ENCODE data around the gene DEFB108B.
"Not testable (repeated sequence)": the region's sequence is repeated elsewhere in the genome, so short reads cannot be mapped to it uniquely, and the experiment has no call there.

The DEFB108B gene

DNA sequence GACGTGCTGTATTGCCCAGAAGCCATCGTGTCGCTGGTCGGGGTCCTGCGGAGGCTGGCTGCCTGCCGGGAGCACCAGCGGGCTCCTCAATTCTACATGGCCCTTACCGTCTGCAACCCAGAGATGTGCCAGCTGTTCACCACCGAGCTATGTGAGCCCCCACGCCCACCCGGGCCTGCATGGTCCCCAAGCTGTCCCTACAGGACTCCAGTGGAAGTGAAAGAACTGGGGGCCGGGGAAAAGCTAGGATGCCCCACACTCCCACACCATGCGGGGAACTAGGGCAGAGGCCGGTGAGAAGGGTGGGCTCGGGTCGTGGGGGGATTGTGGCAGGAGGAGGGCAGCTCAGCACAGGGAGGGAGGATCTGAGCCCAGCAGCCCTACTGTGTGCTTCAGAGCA lies 37.0 kb upstream of the DEFB108B start:
- H3K27ac ChIP-seq (ENCODE audit: low read depth, low read length, severe bottlenecking); H3K9me3 ChIP-seq (ENCODE audit: control insufficient read depth, low read length); H3K4me1 ChIP-seq (ENCODE audit: control insufficient read depth, insufficient read depth, low read length, poor library complexity, severe bottlenecking); H3K36me3 ChIP-seq (ENCODE audit: control insufficient read depth, insufficient read depth, low read length); H3K4me3 ChIP-seq (ENCODE audit: extremely low read depth, insufficient read depth, low read length, poor library complexity, severe bottlenecking): not testable (repeated sequence)
- WGBS, 2 experiments (ENCODE audit: insufficient coverage in 2 of 2), result 96 to 97% methylated on average over 13 of the region's 16 CpGs

DNA sequence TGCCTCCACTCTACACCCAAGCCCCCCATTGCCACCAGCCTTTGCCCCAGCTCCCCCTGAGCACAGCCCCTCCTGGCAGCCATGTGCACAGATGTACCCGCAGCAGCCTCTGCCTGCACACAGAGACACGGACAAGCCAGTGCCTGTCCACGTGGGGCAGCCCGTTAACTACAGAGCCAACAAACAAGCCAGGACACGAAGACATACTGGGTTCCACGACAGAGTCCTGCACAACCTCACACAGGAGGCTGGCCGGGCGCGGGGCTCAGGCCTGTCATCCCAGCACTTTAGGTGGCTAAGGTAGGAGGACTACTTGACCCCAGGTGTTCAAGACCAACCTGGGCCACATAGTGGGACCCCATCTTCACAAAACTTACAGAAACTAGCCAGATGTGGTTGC lies 36.2 kb upstream of the DEFB108B start:
- not testable (repeated sequence) for H3K4me3 ChIP-seq (ENCODE audit: extremely low read depth, insufficient read depth, low read length, poor library complexity, severe bottlenecking); H3K4me1 ChIP-seq (ENCODE audit: control insufficient read depth, insufficient read depth, low read length, poor library complexity, severe bottlenecking); H3K36me3 ChIP-seq (ENCODE audit: control insufficient read depth, insufficient read depth, low read length); H3K27ac ChIP-seq (ENCODE audit: low read depth, low read length, severe bottlenecking); H3K9me3 ChIP-seq (ENCODE audit: control insufficient read depth, low read length)
- WGBS, 2 experiments (ENCODE audit: insufficient coverage in 2 of 2), result 78 to 95% methylated on average over 7 to 9 of the region's 9 CpGs

DNA sequence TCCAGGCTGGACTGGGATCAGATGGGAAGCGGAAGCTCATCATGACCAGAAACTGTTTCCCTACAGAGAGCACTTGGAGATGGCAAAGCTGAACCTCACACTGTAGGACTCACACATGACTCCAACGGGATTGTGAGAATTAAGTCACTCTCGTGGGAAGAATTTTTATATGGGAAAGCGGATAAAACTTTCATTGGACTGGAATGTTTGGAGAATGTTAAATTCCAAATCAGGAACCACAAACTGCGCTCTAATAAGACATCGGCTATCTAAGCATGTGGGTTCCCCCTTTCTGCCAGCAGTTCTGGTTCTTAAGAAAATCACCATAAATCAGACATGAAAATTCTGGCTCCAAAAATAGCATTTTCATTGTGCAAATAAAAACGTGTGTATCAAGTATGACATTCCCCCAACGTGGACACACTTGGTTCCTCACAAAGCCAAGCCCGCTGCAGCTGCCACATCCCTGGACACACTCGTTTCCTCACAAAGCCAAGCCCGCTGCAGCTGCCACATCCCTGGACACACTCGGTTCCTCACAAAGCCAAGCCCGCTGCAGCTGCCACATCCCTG lies 33.4 kb upstream of the DEFB108B start:
- H3K4me3 ChIP-seq (ENCODE audit: extremely low read depth, insufficient read depth, low read length, poor library complexity, severe bottlenecking); H3K27ac ChIP-seq (ENCODE audit: low read depth, low read length, severe bottlenecking); H3K4me1 ChIP-seq (ENCODE audit: control insufficient read depth, insufficient read depth, low read length, poor library complexity, severe bottlenecking); H3K36me3 ChIP-seq (ENCODE audit: control insufficient read depth, insufficient read depth, low read length); H3K9me3 ChIP-seq (ENCODE audit: control insufficient read depth, low read length): not testable (repeated sequence)
- WGBS, 2 experiments (ENCODE audit: insufficient coverage in 2 of 2), result 80 to 92% methylated on average over 4 to 9 of the region's 13 CpGs

DNA sequence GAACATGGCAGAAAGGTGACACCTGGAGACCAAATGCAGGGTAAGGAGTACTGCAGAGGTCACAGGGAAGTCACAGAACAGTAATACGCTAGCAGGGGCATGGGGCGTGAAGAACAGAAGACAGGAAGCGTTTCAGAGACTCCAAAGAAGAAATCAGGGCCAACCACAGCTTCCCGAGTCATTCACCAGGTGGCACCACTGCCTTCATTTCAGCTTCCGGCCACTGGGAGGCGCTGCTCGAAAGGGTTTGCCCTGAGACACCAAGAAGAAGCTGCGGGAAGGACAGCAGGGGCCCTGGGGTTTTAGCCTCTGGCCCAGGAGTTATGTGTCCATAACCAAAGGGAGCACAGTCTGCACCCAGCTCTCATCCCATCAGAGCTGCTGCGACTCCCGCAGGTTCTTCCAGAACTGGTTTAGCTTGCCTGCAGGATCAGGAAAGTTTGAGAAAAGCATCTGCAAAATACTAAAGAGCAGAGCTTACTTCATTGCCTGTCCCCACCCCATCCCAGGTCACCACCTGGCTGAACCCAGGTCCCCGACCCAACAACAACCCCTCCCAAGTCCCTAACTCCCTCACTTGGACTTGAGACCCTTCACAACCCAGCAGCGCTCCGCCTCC lies 32.6 kb upstream of the DEFB108B start:
- WGBS, 2 experiments (ENCODE audit: insufficient coverage in 2 of 2), result 49 to 57% methylated on average over 3 to 8 of the region's 13 CpGs

DNA sequence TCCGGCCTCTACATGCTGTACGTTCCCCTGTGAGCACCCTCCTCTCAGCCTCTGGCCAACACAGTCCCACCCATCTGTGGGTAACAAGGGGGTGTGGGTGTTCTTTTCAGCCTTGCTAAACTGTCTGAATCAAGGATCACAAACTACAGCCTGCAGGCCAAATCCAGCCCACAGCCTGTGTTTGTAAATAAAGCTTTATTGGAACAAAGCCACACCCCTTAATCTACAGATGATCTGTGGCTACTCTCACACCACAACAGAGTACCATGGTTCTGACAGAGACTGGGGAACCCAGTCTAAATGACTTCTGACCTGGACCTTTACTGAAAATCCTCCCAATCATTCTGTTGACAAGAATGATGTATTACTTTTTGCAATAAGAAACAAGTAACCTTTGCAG lies 32.0 kb upstream of the DEFB108B start:
- not testable (repeated sequence) for H3K9me3 ChIP-seq (ENCODE audit: control insufficient read depth, low read length); H3K4me3 ChIP-seq (ENCODE audit: extremely low read depth, insufficient read depth, low read length, poor library complexity, severe bottlenecking); H3K27ac ChIP-seq (ENCODE audit: low read depth, low read length, severe bottlenecking); H3K36me3 ChIP-seq (ENCODE audit: control insufficient read depth, insufficient read depth, low read length); H3K4me1 ChIP-seq (ENCODE audit: control insufficient read depth, insufficient read depth, low read length, poor library complexity, severe bottlenecking)
- no CpG with 5 or more reads among the region's 2 CpGs for WGBS, 2 experiments (ENCODE audit: insufficient coverage in 2 of 2)

More for the DNA sequence above, 32.6 kb upstream of the DEFB108B start:
- H3K9me3 ChIP-seq (ENCODE audit: control insufficient read depth, low read length); H3K4me3 ChIP-seq (ENCODE audit: extremely low read depth, insufficient read depth, low read length, poor library complexity, severe bottlenecking); H3K4me1 ChIP-seq (ENCODE audit: control insufficient read depth, insufficient read depth, low read length, poor library complexity, severe bottlenecking); H3K36me3 ChIP-seq (ENCODE audit: control insufficient read depth, insufficient read depth, low read length); H3K27ac ChIP-seq (ENCODE audit: low read depth, low read length, severe bottlenecking): not testable (repeated sequence)

DNA sequence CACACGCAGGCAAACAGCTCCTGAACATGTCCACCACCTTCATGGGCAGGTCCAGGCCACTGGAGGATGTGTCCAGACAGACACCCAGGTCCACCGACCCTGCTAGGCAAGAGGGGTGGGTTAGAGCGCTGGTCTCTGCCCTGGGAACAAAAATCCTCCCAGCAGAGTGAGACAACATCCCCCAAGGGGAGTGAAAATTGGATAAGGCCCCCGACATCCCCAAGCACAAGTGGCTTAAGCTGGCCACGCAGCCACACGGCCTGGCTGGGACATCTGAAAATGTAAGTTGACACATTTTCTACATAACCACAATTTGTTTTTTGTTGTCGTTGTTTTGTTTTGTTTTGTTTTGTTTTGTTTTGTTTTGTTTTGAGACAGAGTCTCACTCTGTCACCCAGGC lies 30.1 kb upstream of the DEFB108B start:
- WGBS, 2 experiments (ENCODE audit: insufficient coverage in 2 of 2), result no CpG with 5 or more reads among the region's 7 CpGs

DNA sequence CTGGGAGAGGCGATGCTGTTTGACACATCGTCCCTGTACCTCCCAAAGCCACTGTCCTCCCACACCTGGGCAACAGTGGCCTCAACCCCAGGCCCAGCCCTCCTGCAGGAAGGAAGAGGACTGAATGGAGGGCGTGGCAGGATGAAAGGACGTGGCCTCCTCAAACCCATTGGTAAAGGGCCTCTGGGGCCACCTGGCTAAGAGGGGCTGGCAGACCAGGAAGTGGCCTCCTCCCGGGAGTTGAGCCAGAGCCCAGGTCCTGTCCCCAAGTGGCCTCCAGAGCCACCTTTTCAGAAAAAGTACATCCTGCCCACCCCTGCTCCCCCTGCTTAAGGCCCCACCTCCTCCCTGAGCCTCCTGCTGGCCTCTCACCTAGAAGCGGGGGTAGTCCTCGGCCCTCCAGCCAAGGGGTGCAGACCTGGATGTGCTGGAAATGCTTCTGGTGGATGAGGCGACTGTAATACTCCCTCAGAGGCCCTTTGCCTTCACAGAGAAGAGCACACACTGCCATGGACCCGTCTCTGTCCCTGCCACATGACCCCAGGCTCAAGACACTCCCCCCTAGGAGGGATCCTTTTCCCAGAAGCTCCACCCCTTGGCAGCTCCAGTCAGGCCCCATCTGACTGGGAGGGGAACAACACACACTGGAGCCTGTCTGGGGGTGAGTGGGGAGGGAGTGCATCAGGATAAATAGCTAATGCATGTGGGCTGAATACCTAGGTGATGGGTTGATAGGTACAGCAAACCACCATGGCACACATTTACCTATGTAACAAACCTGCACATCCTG lies 28.6 kb upstream of the DEFB108B start:
- H3K9me3 ChIP-seq (ENCODE audit: control insufficient read depth, low read length); H3K4me1 ChIP-seq (ENCODE audit: control insufficient read depth, insufficient read depth, low read length, poor library complexity, severe bottlenecking); H3K36me3 ChIP-seq (ENCODE audit: control insufficient read depth, insufficient read depth, low read length); H3K4me3 ChIP-seq (ENCODE audit: extremely low read depth, insufficient read depth, low read length, poor library complexity, severe bottlenecking); H3K27ac ChIP-seq (ENCODE audit: low read depth, low read length, severe bottlenecking): not testable (repeated sequence)
- 79% methylated on average over 3 of the region's 9 CpGs; no CpG with 5 or more reads in 1 of the 2 experiments for WGBS, 2 experiments (ENCODE audit: insufficient coverage in 2 of 2)

More for the DNA sequence above, 30.1 kb upstream of the DEFB108B start:
- H3K9me3 ChIP-seq (ENCODE audit: control insufficient read depth, low read length); H3K27ac ChIP-seq (ENCODE audit: low read depth, low read length, severe bottlenecking); H3K4me1 ChIP-seq (ENCODE audit: control insufficient read depth, insufficient read depth, low read length, poor library complexity, severe bottlenecking); H3K4me3 ChIP-seq (ENCODE audit: extremely low read depth, insufficient read depth, low read length, poor library complexity, severe bottlenecking); H3K36me3 ChIP-seq (ENCODE audit: control insufficient read depth, insufficient read depth, low read length): not testable (repeated sequence)

DNA sequence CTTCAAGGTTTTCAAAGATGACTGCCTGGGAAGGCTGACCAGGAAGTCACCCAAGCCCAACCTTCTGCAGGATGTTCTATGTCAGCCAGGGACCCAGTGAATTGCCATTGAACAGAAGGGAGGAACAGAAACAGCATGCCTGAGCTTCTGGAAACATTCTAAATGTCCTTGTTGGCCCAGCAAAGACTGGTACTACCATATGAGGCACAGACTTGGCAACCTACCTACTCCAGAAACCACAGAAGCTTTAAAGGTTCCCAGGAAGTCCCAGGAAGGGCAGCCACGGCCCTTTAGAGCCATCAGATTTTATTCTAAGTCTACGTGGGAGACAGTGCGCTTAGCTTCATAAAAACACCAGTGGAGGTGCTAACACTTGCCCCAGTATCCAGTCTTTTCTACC lies 20.5 kb upstream of the DEFB108B start:
- not testable (repeated sequence) for H3K9me3 ChIP-seq (ENCODE audit: control insufficient read depth, low read length); H3K4me3 ChIP-seq (ENCODE audit: extremely low read depth, insufficient read depth, low read length, poor library complexity, severe bottlenecking); H3K36me3 ChIP-seq (ENCODE audit: control insufficient read depth, insufficient read depth, low read length); H3K27ac ChIP-seq (ENCODE audit: low read depth, low read length, severe bottlenecking); H3K4me1 ChIP-seq (ENCODE audit: control insufficient read depth, insufficient read depth, low read length, poor library complexity, severe bottlenecking)
- WGBS, 2 experiments (ENCODE audit: insufficient coverage in 2 of 2), result no CpG with 5 or more reads among the region's 3 CpGs

DNA sequence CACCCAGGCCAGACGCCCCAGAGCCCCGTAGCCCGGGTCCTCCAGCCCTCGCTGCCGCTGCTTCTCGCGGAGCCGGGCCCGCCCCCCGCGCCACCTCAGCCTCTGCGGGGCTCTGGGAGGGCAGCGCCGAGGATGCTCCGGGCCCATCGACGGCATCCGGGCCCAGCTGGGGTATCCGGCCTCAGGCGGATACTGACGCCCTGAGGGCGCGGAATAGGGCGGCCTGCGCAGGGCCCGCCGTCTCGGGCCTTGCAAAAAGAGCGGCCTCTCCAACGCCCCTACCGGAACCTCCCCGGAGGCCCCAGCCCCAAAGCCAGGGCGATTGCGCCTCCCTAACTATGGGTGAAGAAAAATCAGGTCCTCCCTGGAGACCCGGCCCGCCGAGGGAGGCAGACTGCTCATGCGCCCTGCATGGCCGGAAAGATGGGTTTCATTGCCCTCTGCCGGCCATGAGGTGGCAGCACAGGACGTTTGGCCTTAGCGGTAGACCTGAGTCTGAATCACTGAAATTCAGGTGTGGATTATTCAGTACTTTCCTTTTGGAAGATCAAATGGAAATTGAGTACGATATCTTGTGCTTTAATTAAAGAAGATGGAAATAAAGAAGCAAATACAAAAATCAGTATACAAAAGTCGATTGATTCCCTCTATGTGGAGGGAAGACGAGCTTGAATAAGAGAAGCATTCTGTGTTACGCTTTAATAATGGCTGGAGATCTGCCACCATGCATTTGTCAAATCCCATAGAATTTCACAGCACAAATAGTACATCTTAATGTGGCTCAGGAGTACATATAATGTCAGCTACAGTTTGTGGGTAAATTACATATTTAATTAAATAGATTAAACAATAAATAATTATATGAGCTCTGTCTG lies 19.3 kb upstream of the DEFB108B start:
- H3K27ac ChIP-seq (ENCODE audit: low read depth, low read length, severe bottlenecking); H3K4me1 ChIP-seq (ENCODE audit: control insufficient read depth, insufficient read depth, low read length, poor library complexity, severe bottlenecking); H3K36me3 ChIP-seq (ENCODE audit: control insufficient read depth, insufficient read depth, low read length); H3K9me3 ChIP-seq (ENCODE audit: control insufficient read depth, low read length): not testable (repeated sequence)
- peak overlapping the region; percentile 31 for H3K4me3 ChIP-seq (ENCODE audit: extremely low read depth, insufficient read depth, low read length, poor library complexity, severe bottlenecking)
- 3 to 4% methylated on average over 21 to 28 of the region's 46 CpGs for WGBS, 2 experiments (ENCODE audit: insufficient coverage in 2 of 2)

DNA sequence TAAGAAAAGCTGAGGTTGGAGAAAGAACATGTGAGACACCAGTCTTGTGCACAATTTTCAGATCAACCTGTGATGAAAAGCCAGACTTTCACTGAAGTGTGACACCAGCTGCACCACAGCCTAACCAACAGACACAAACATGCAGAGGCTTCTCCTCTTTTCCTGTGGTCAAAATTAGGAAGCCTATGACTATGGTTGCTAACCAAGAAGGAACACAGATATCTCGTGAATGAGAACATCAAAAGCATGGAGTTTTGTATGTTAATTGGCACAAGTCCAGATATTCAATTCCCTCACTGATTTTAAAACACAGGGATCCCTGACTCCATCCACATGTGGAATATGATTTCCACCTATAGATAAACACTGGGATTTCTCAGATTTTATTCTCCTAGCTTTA lies 11.5 kb upstream of the DEFB108B start:
- not testable (repeated sequence) for H3K27ac ChIP-seq (ENCODE audit: low read depth, low read length, severe bottlenecking); H3K9me3 ChIP-seq (ENCODE audit: control insufficient read depth, low read length); H3K4me3 ChIP-seq (ENCODE audit: extremely low read depth, insufficient read depth, low read length, poor library complexity, severe bottlenecking); H3K4me1 ChIP-seq (ENCODE audit: control insufficient read depth, insufficient read depth, low read length, poor library complexity, severe bottlenecking); H3K36me3 ChIP-seq (ENCODE audit: control insufficient read depth, insufficient read depth, low read length)
- no CpG with 5 or more reads among the region's 1 CpG for WGBS, 2 experiments (ENCODE audit: insufficient coverage in 2 of 2)
